ENCODE measurements around the gene KRT6A.

Gene KRT6A

GRCh38 chr12:52493172-52493571, at the start of gene KRT6A:
KRT6A (minus strand) TSS chr12:52493257; CDS start chr12:52493188, 69 bp downstream.
- in situ Hi-C loops (cut with HindIII; ENCODE audit: low sequenced_read_pairs): no loop called here

- in situ Hi-C loops (cut with HindIII; ENCODE audit: low sequenced_read_pairs): no loop called here
Measured at GRCh38 chr12:52542157-52542556, 49.1 kb upstream of the KRT6A start.

- in situ Hi-C loops (cut with HindIII; ENCODE audit: low sequenced_read_pairs): no loop called here
Measured at GRCh38 chr12:52541709-52542108, 48.7 kb upstream of the KRT6A start.

- in situ Hi-C loops (cut with HindIII; ENCODE audit: low sequenced_read_pairs): no loop called here
Measured at GRCh38 chr12:52540531-52540930, 47.5 kb upstream of the KRT6A start.

DNA sequence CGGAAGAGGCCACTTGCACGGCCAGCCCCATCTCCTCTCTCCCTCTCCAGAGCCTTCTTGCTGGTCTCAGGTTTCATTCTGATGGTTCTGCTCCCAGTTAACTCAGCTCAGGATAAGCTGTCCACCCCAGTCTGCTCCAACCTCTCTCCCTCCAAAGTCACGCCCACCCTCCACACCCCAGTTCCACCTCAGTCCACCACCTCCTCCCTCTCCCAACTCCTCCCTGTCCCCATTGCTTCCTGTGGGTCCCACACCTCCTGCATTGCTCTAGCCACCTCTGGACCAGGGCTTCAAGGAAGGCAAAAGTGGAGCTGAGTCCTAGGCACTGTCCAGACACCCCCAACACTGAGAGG, 46.7 kb upstream of the KRT6A start:
- in situ Hi-C loops (cut with HindIII; ENCODE audit: low sequenced_read_pairs): no loop called here

DNA sequence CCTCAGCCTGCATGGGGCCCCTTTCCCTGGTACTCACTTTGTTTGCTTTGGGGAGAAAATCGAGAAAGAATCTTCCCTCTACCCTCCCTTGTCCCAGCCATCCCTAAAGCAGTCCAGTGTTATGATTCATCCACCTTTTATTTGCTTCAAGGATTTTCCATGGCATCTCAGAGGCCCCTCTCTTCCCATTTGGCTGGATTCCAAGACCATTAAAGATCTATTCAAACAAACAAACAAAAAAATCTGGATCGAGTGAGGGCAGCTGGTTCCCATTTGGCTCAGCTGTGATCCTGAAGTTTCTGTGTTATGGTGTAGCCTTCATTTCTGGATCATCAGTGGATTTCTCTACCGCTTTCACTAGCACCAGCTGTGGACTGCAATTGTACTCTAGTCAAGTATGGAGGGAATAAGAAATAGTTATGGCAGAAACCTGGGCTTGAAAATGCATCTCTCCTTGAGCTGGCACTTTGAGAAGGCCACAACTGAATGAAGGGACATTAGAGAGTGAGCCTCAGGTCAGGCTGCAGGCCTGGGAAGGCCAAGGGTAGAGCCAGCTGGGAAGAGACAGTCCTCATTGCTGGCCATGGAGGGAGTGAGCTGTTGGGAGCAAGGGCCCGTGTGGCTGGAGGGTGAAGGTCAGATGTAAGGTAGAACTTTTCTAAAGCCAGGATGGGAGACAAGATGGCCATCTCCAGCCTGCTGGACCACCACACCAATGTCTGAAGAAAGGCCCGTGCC, 46.2 kb upstream of the KRT6A start:
- in situ Hi-C loops (cut with HindIII; ENCODE audit: low sequenced_read_pairs): no loop called here

- in situ Hi-C loops (cut with HindIII; ENCODE audit: low sequenced_read_pairs): no loop called here
Measured at GRCh38 chr12:52537101-52537500, 44.0 kb upstream of the KRT6A start.

GRCh38 chr12:52535574-52535973, 42.5 kb upstream of the KRT6A start:
- in situ Hi-C loops (cut with HindIII; ENCODE audit: low sequenced_read_pairs): no loop called here

GRCh38 chr12:52534482-52534881, 41.4 kb upstream of the KRT6A start:
- in situ Hi-C loops (cut with HindIII; ENCODE audit: low sequenced_read_pairs): no loop called here

DNA sequence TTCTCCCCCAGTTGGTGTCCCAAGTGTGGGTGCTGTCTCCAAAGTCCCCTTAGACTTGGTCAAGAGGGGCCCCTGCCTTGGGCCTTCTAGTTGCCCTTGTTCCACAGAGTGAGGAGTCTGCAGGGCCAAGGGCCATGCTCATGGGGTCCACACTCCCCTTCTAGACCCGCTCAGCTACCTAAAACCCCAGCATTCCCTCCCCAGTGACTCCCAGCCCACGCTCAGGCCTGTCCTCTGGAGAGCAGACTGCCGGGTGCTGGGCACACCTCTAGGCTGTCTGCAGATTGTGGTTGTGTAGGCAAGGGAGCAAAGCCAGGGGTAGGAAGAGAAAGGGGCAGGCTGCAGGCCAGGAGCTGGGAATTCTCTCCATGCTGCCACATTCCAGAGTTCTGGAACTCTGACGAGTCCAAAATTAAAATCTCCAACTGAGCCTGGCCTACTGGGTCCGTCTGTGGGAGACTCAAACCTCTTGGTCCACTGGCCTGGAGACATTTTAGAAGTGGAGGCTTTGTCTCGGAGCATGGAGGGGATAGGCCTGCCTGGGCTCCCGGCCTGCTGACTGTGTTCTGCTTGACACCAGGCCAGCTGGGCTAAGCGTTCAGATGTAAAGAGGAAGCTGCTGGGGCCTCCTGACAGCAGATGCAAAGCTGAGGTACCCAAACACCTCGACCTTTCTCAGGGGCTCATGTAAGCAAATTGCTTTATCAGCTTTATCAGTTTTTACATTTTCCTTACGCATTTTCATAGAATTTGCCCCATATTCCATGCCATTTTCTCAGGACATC, 40.8 kb upstream of the KRT6A start:
- in situ Hi-C loops (cut with HindIII; ENCODE audit: low sequenced_read_pairs): no loop called here

DNA sequence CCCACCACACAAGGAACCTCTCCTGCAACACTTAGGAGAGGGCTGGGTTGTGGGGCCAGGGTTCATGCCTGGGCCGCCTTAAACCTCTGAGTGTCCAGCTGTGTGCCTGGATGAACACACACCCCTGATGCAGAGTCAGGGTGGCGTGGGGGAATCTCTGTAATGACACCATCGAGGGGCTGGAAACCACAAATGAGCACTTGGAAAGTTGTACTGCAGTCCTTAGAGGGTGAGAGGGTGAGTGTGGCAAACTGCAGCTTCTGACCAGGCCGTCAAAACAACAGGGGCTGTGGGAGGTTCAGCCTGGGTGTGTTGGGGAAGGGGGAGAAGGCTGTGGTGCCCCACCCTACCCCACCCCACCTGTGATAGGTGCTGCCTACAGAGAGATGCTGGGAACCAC, 39.6 kb upstream of the KRT6A start:
- in situ Hi-C loops (cut with HindIII; ENCODE audit: low sequenced_read_pairs): no loop called here

DNA sequence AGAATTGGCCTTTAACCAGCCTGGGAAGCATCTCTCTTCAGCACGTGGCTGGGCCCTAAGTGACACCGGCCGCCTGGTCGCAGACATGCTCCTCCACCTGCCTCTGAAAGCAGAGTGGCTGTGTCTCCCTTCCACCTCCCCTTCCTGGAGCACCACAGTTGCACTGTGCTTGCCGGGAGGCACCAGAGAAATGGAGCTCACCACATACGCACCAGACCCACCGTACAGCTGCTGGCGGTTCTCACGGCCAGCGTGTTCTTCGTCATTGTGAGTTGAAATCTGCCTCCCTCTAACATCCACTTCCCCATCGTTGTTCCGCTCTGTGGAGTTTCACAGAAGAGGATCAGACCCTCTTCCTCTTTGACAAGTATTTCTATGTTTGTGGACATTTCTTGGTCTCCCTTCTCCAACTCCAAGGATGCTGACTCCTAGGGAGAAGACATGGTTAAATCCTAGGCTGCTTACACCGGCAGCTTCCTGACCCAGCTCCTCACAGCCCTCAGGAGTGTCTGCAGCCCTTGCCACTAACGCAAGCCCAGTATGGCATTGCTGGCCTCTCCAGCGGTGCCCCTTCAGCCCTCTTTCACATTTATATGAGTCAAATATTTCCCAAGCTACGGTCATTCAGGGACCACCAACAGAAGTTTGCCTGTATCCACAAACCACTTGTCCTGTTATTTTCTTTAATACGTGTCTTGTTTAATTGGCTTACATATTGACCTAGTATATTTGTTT, 38.7 kb upstream of the KRT6A start:
- in situ Hi-C loops (cut with HindIII; ENCODE audit: low sequenced_read_pairs): no loop called here

GRCh38 chr12:52530905-52531304, 37.8 kb upstream of the KRT6A start:
- in situ Hi-C loops (cut with HindIII; ENCODE audit: low sequenced_read_pairs): no loop called here

- in situ Hi-C loops (cut with HindIII; ENCODE audit: low sequenced_read_pairs): no loop called here
Measured at GRCh38 chr12:52530366-52530765, 37.3 kb upstream of the KRT6A start.

DNA sequence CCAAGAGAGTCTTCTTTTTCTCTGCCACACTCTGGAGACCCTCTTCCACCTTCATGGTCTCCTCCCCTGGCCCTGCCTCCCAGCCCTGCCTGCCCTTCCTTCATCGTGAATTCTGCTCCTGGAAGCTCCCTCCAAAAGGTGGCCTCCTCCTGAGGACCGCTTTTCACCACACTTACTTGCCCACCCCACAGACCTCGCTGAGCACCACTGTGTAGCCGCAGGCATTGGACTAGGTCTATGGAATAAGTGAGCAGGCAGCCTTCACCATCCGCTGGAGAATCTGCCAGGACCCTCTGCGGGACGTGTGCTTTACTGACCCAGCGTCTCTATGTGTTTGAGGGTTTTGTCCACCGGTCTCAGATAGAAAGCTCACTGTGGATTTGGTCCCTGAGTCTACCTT, 36.8 kb upstream of the KRT6A start:
- in situ Hi-C loops (cut with HindIII; ENCODE audit: low sequenced_read_pairs): no loop called here

DNA sequence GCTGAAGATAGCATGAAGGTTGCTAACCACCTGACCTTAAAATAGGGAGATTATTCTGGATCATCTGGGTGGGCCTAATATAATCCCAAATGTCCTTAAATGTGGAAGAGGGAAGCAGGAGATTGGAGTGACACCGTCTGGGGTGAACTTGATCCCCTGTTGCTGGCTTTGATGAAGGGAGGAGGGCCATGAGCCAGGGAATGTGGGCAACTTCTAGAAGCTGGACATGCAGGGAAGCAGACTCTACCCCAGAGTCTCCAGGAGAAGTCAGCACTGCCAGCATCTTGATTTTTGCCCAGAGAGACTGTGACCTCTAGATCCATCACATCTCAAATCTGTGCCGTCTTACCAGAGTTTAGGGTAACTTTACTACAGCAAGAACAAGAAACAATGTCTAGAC, 36.4 kb upstream of the KRT6A start:
- in situ Hi-C loops (cut with HindIII; ENCODE audit: low sequenced_read_pairs): no loop called here

DNA sequence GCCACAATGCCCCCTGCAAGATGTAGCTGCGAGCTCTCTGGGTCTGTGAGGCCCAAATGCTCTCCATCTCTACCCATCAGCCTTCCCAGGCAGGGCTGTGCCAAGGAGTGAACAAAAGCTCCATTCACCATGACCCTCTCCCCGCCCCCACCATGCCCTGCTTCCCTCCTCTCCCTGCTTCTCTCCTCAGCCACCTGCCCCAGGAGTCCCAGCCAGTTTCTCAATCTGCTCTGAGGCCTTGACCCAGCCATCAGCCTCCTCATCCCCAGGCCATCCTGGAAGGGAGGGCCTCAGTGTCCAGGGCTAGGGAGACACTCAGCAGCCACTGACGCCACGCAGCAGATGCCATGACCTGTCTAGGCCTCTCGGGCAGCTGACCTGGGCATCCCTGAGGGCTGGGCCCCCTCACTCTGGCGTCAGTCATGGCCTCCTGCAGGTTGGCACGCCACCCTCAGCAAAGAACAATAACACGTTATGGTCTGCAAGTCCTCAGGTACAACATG, 35.6 kb upstream of the KRT6A start:
- in situ Hi-C loops (cut with HindIII; ENCODE audit: low sequenced_read_pairs): no loop called here

GRCh38 chr12:52527121-52527800, 34.2 kb upstream of the KRT6A start:
- in situ Hi-C loops (cut with HindIII; ENCODE audit: low sequenced_read_pairs): no loop called here

GRCh38 chr12:52526511-52526951, 33.5 kb upstream of the KRT6A start:
- in situ Hi-C loops (cut with HindIII; ENCODE audit: low sequenced_read_pairs): no loop called here

DNA sequence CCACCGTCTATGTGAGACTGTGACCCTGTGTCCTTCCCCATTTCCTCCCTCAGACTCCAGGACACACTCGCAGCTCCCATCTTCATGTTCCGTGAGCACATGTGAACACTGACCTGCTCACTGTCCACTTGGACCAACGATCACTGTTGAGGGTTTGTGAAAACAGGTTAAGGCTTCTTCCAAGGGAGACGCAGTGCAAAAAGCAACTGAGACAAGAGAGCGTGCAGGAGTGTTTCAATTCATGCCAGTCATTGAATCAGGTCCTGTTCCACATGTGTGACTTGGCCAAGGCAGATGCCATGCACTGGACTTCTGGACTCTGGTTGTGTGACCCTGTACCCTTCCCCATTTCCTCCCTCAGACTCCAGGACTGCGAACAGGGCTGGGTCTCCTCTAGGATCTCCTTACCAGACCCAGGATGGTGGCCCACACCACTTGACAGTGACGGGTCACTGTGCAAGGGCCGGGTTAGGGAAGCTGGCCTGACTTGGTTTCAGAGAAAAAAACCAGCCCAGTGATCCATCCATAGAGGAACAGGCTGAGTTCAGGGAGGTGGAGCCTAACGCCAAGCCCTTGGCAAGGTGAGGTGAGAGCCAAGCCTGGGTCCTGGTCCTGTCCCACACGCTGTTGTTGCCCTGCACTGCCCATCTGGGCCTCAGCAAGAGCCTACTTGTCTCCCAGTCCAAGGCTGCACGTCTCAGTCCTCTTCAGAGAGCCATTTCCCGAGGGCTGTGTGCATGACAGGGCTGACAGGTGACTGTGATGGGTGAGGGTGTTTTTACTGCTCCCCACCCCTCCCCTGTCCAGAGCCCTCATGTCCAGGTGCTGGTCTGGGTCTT, 32.8 kb upstream of the KRT6A start:
- in situ Hi-C loops (cut with HindIII; ENCODE audit: low sequenced_read_pairs): no loop called here

All from endothelial cell of hepatic sinusoid (primary cell).